ENCODE measurements around the gene PNMA1. TPM values are rescaled to one million over a fixed set of nuclear protein-coding genes. Genes with fewer than 3 reads are reported as not detected.

The PNMA1 gene
- total and polyA plus RNA-seq, 9 of the 15 experiments (the other 6 are each of a cell fraction or from before 2014, with no cell fraction given) = 1.7 to 26.4 (median 8.7) TPM

DNA sequence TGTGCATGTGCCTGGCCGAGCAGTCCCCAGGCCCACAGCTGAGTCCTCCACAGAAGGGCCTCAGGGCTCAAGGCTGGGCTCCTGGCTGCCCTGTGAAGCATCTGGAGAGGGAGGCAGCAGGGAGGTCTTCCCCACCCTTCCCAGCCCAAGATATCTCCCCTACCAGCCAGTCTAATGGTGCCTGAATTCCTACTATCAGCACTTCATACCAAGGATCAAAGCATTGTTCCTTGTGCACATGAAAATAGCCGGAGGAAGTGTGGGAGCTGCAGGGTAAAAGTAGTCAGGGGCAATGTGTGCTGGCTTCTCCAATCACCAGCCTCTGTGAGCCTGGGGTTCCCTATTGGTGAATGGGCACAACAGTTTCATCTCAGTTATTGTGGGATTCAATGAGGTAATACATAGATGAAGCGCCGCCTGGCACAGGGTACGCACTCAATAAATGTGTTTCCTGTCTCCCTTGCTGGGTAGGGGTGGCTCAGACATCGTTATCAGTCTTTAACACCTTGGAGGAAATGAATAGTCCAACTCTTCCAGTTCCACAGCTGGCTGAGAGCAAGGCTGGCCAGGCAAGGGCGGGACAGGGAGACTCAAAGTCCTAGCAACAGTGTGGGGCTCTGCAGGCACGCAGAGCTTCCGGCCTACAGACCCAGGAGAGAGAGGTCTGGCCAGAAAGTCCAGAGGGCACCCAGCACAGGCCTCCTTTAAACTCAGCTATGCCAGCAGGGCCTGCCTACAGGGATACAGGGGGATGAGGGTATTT is 39.1 kb upstream of the PNMA1 start (continued):
- TF ChIP-seq, protein P1, sequence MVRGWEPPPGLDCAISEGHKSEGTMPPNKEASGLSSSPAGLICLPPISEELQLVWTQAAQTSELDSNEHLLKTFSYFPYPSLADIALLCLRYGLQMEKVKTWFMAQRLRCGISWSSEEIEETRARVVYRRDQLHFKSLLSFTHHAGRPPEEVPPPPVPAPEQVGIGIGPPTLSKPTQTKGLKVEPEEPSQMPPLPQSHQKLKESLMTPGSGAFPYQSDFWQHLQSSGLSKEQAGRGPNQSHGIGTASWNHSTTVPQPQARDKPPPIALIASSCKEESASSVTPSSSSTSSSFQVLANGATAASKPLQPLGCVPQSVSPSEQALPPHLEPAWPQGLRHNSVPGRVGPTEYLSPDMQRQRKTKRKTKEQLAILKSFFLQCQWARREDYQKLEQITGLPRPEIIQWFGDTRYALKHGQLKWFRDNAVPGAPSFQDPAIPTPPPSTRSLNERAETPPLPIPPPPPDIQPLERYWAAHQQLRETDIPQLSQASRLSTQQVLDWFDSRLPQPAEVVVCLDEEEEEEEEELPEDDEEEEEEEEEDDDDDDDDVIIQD (CRISPR knock-in tag; IDR thresholded peaks at IDR 0.05) = no peak
- TF ChIP-seq ZKSCAN3 (CRISPR knock-in tag; IDR thresholded peaks at IDR 0.05) (no peak), PCBP1 (IDR thresholded peaks at IDR 0.05; ENCODE audit: low read depth, low read length, poor library complexity, severe bottlenecking) (no peak), ZNF695 (CRISPR knock-in tag; IDR thresholded peaks at IDR 0.05) (no peak), SRSF1 (IDR thresholded peaks at IDR 0.05; ENCODE audit: low read depth, low read length) (no peak), POLR2B (IDR thresholded peaks at IDR 0.05; ENCODE audit: low read depth, partially characterized antibody) (no peak), NR2C1 (IDR thresholded peaks at IDR 0.05) (no peak), NR2C1 (tag; IDR thresholded peaks at IDR 0.05) (no peak), FOXJ3 (CRISPR knock-in tag; IDR thresholded peaks at IDR 0.05) (no peak), CHD4 (IDR thresholded peaks at IDR 0.05; ENCODE audit: insufficient read depth, insufficient replicate concordance, low read depth, low read length, poor library complexity, severe bottlenecking) (no peak)
- TF ChIP-seq, protein P2, sequence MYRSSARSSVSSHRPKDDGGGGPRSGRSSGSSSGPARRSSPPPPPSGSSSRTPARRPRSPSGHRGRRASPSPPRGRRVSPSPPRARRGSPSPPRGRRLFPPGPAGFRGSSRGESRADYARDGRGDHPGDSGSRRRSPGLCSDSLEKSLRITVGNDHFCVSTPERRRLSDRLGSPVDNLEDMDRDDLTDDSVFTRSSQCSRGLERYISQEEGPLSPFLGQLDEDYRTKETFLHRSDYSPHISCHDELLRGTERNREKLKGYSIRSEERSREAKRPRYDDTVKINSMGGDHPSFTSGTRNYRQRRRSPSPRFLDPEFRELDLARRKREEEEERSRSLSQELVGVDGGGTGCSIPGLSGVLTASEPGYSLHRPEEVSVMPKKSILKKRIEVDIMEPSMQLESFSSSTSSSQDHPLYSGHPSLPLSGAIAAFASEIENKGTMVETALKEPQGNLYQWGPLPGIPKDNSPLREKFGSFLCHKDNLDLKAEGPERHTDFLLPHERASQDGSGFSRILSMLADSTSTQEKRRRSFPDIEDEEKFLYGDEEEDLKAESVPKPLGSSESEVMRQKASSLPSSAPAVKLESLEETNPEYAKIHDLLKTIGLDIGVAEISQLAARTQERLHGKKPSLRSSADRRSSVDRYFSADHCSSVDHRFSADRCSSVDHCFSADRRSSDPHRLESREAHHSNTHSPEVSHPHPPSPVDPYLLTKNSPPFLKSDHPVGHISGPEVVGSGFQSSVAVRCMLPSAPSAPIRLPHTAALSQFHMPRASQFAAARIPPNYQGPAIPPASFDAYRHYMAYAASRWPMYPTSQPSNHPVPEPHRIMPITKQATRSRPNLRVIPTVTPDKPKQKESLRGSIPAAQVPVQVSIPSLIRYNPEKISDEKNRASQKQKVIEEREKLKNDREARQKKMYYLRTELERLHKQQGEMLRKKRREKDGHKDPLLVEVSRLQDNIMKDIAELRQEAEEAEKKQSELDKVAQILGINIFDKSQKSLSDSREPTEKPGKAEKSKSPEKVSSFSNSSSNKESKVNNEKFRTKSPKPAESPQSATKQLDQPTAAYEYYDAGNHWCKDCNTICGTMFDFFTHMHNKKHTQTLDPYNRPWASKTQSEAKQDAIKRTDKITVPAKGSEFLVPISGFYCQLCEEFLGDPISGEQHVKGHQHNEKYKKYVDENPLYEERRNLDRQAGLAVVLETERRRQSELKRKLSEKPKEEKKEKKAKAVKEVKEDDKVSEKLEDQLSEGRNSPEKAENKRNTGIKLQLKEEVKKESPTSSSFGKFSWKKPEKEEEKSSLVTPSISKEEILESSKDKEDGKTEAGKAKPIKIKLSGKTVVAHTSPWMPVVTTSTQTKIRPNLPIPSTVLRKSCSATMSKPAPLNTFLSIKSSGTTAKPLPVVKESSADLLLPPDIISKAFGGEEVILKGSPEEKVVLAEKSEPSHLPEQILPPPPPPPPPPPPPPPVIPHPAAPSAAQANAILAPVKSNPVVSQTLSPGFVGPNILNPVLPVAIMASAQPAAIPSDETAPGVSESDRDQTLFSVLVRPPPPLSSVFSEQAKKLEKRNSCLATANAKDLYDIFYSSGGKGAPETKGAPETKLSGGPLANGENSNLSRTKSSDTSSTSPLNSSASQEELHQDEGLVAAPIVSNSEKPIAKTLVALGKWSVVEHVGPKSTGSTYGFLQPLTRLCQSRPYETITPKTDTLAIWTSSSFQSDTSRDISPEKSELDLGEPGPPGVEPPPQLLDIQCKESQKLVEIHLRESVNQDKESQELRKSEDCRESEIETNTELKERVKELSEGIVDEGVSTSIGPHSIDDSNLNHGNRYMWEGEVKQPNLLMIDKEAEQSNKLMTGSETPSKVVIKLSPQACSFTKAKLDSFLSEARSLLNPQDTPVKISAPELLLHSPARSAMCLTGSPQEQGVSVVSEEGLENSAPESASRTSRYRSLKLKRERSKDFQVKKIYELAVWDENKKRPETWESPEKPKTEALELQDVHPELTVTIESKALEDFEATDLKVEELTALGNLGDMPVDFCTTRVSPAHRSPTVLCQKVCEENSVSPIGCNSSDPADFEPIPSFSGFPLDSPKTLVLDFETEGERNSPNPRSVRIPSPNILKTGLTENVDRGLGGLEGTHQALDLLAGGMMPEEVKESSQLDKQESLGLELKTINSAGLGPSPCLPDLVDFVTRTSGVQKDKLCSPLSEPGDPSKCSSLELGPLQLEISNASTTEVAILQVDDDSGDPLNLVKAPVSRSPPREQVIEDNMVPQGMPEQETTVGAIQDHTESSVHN (IDR thresholded peaks at IDR 0.05; ENCODE audit: borderline replicate concordance in 1 of 2, low read depth in 1 of 2) = no peak
- TF ChIP-seq, protein P3, sequence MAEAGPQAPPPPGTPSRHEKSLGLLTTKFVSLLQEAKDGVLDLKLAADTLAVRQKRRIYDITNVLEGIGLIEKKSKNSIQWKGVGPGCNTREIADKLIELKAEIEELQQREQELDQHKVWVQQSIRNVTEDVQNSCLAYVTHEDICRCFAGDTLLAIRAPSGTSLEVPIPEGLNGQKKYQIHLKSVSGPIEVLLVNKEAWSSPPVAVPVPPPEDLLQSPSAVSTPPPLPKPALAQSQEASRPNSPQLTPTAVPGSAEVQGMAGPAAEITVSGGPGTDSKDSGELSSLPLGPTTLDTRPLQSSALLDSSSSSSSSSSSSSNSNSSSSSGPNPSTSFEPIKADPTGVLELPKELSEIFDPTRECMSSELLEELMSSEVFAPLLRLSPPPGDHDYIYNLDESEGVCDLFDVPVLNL (CRISPR knock-in tag; IDR thresholded peaks at IDR 0.05; ENCODE audit: low read depth) = no peak
- TF ChIP-seq, protein P4, sequence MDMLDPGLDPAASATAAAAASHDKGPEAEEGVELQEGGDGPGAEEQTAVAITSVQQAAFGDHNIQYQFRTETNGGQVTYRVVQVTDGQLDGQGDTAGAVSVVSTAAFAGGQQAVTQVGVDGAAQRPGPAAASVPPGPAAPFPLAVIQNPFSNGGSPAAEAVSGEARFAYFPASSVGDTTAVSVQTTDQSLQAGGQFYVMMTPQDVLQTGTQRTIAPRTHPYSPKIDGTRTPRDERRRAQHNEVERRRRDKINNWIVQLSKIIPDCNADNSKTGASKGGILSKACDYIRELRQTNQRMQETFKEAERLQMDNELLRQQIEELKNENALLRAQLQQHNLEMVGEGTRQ (CRISPR knock-in tag; IDR thresholded peaks at IDR 0.05) = no peak
- TF ChIP-seq, protein P5, sequence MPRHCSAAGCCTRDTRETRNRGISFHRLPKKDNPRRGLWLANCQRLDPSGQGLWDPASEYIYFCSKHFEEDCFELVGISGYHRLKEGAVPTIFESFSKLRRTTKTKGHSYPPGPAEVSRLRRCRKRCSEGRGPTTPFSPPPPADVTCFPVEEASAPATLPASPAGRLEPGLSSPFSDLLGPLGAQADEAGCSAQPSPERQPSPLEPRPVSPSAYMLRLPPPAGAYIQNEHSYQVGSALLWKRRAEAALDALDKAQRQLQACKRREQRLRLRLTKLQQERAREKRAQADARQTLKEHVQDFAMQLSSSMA (CRISPR knock-in tag; IDR thresholded peaks at IDR 0.05) = no peak
